Lung microvascular endothelial cell (primary cell): ENCODE results near the gene SOX9. TPM values are rescaled to one million over a fixed set of nuclear protein-coding genes. Genes with fewer than 3 reads are reported as not detected.

ENCODE experiments used
- DNase-seq, 2 donors: peaks; one replicate each; pipeline versions ENCODE4 v3.0.0 to v3.0.0-alpha.2; 2010; ENCODE audit warnings: low read depth in 2 of 2
- total RNA-seq: library from RNA; depleted of rRNA; stranded (reverse); fragments of >200 nt; gene quantifications from 2 replicates; pipeline ENCODE4 v1.2.1, GENCODE V29; 2014

Gene SOX9
- not detected in 2 replicates for total RNA-seq

- peak in 1 of 2 donors; percentile 5 for DNase-seq
Observed at GRCh38 chr17:72120642-72121163, at the start of gene SOX9. Gene SOX9 (plus strand): TSS chr17:72121020. CDS start chr17:72121392, 372 bp downstream.

GRCh38 chr17:72071330-72071729 lies 49.5 kb upstream of the SOX9 start:
- DNase-seq: no peak

- DNase-seq: no peak
Observed at GRCh38 chr17:72075995-72076677, 44.7 kb upstream of the SOX9 start.

- no peak for DNase-seq
Observed at GRCh38 chr17:72076678-72077030, 44.2 kb upstream of the SOX9 start.

- no peak for DNase-seq
Observed at GRCh38 chr17:72077326-72077960, 43.4 kb upstream of the SOX9 start.

- DNase-seq: no peak
Observed at GRCh38 chr17:72079700-72080099, 41.1 kb upstream of the SOX9 start.

- DNase-seq: no peak
Observed at GRCh38 chr17:72087876-72088275, 32.9 kb upstream of the SOX9 start.

- no peak for DNase-seq
Observed at GRCh38 chr17:72089453-72089987, 31.3 kb upstream of the SOX9 start.

- DNase-seq: no peak
Observed at GRCh38 chr17:72090108-72090507, 30.7 kb upstream of the SOX9 start.

GRCh38 chr17:72092710-72093322 lies 28.0 kb upstream of the SOX9 start:
- DNase-seq: no peak

- no peak for DNase-seq
Observed at GRCh38 chr17:72093707-72094106, 27.1 kb upstream of the SOX9 start.

- DNase-seq: no peak
Observed at GRCh38 chr17:72095316-72095715, 25.5 kb upstream of the SOX9 start.

GRCh38 chr17:72097144-72097543 lies 23.7 kb upstream of the SOX9 start:
- no peak for DNase-seq

GRCh38 chr17:72099919-72100318 lies 20.9 kb upstream of the SOX9 start:
- DNase-seq: no peak

- no peak for DNase-seq
Observed at GRCh38 chr17:72100470-72100869, 20.4 kb upstream of the SOX9 start.

- no peak for DNase-seq
Observed at GRCh38 chr17:72101526-72101925, 19.3 kb upstream of the SOX9 start.

- DNase-seq: no peak
Observed at GRCh38 chr17:72102366-72102765, 18.5 kb upstream of the SOX9 start.

GRCh38 chr17:72104164-72104862 lies 16.5 kb upstream of the SOX9 start:
- DNase-seq: no peak

- DNase-seq: no peak
Observed at GRCh38 chr17:72104863-72105234, 16.0 kb upstream of the SOX9 start.

GRCh38 chr17:72107100-72107499 lies 13.7 kb upstream of the SOX9 start:
- no peak for DNase-seq

- DNase-seq: no peak
Observed at GRCh38 chr17:72110231-72110941, 10.4 kb upstream of the SOX9 start.
